WTC11 (cell line): ENCODE data around the gene ZNF526. TPM values are rescaled to one million over a fixed set of nuclear protein-coding genes. Genes with fewer than 3 reads are reported as not detected.

Experiments used
- ATAC-seq: fragments of 200-7000 bp; cut with Tn5 transposase; 2 replicates; pipeline ENCODE4 v1.10.0; 2021; ENCODE audit warnings: mild to moderate bottlenecking, moderate library complexity
- CTCF ChIA-PET: fragments of 300-600 bp; sonication (Branson Sonifier 250); formaldehyde crosslinking; loops from one replicate; lab custom pipeline; 2021; ENCODE audit warnings: antibody characterized with exemption; lab: Charles Lee
- POLR2A ChIA-PET: fragments of 350-600 bp; sonication (Branson Sonifier 250); formaldehyde crosslinking; loops from one replicate; lab custom pipeline; 2021; ENCODE audit warnings: antibody characterized with exemption; lab: Charles Lee
- DNase-seq: peaks from one replicate; pipeline ENCODE4 v3.0.0; 2021; ENCODE audit warnings: low spot score
- H3K27ac Mint-ChIP-seq: 2 replicates; pipeline ENCODE4 v1.8.0; 2021; ENCODE audit warnings: mixed read lengths
- H3K27me3 Mint-ChIP-seq: 2 replicates; pipeline ENCODE4 v1.8.0; 2021; ENCODE audit warnings: low read depth, mild to moderate bottlenecking, moderate library complexity, mixed read lengths
- H3K36me3 Mint-ChIP-seq: 2 replicates; pipeline ENCODE4 v1.8.0; 2021; ENCODE audit warnings: mixed read lengths
- H3K4me1 Mint-ChIP-seq: 2 replicates; pipeline ENCODE4 v1.8.0; 2022; ENCODE audit warnings: mixed read lengths
- H3K4me3 Mint-ChIP-seq: 2 replicates; pipeline ENCODE4 v1.8.0; 2021; ENCODE audit warnings: mild to moderate bottlenecking, moderate library complexity, mixed read lengths
- H3K9me3 Mint-ChIP-seq: 2 replicates; pipeline ENCODE4 v1.8.0; 2021; ENCODE audit warnings: mixed read lengths
- KAT7 ChIP-seq: sonication (generic); formaldehyde crosslinking; IDR thresholded peaks from 2 replicates; pipeline ENCODE4 v1.8.1; 2023; ENCODE audit warnings: missing genetic modification reagents, mild to moderate bottlenecking, borderline replicate concordance
- MAX ChIP-seq: sonication (generic); formaldehyde crosslinking; IDR thresholded peaks from 2 replicates; pipeline ENCODE4 v1.8.0; 2022; ENCODE audit warnings: mild to moderate bottlenecking, missing genetic modification reagents
- MYBL2 ChIP-seq: sonication (generic); formaldehyde crosslinking; IDR thresholded peaks from 2 replicates; pipeline ENCODE4 v1.8.1; 2023; ENCODE audit warnings: mild to moderate bottlenecking, moderate library complexity, missing genetic modification reagents
- NFE2L1 ChIP-seq: sonication (generic); formaldehyde crosslinking; IDR thresholded peaks from 2 replicates; pipeline ENCODE4 v1.8.1; 2023; ENCODE audit warnings: missing genetic modification reagents
- USF2 ChIP-seq: sonication (generic); formaldehyde crosslinking; IDR thresholded peaks from 2 replicates; pipeline ENCODE4 v1.8.1; 2023; ENCODE audit warnings: mild to moderate bottlenecking, missing genetic modification reagents, moderate library complexity
- ZNF121 ChIP-seq: sonication (generic); formaldehyde crosslinking; IDR thresholded peaks from 2 replicates; pipeline ENCODE4 v1.8.0; 2023; ENCODE audit warnings: missing genetic modification reagents
- ZNF317 ChIP-seq: sonication (generic); formaldehyde crosslinking; IDR thresholded peaks from 2 replicates; pipeline ENCODE4 v1.8.1; 2023; ENCODE audit warnings: low read depth, mild to moderate bottlenecking, moderate library complexity, missing genetic modification reagents, borderline replicate concordance
- ZNF396 ChIP-seq: fragments of 250-450 bp; sonication (Bioruptor Pico); IDR thresholded peaks from 2 replicates; pipeline ENCODE4 v1.8.0; 2021; ENCODE audit warnings: mild to moderate bottlenecking, moderate library complexity, borderline replicate concordance
- ZNF425 ChIP-seq: fragments of 250-450 bp; sonication (Bioruptor Pico); conservative IDR thresholded peaks from 2 replicates; pipeline ENCODE4 v1.9.0; 2021; ENCODE audit warnings: mild to moderate bottlenecking
- ZSCAN18 ChIP-seq: fragments of 250-450 bp; sonication (Bioruptor Pico); IDR thresholded peaks from 2 replicates; pipeline ENCODE4 v2.1.2; 2022; ENCODE audit warnings: mild to moderate bottlenecking, moderate library complexity
- total RNA-seq: library from RNA; stranded (reverse); gene quantifications from 3 replicates; pipeline ENCODE4 v1.2.3, GENCODE V29; 2021
- TF ChIP-seq, protein P1 (sequence below): fragments of 250-450 bp; sonication (Bioruptor Pico); IDR thresholded peaks from 2 replicates; pipeline ENCODE4 v1.9.0; 2021; ENCODE audit warnings: moderate library complexity, mild to moderate bottlenecking, inconsistent platforms, borderline replicate concordance
- TF ChIP-seq, protein P2 (sequence below): sonication (generic); formaldehyde crosslinking; IDR thresholded peaks from 2 replicates; pipeline ENCODE4 v1.8.1; 2022; ENCODE audit warnings: missing genetic modification reagents, borderline replicate concordance
- TF ChIP-seq, protein P3 (sequence below): sonication (generic); formaldehyde crosslinking; IDR thresholded peaks from 2 replicates; pipeline ENCODE4 v1.8.1; 2023; ENCODE audit warnings: mild to moderate bottlenecking, missing genetic modification reagents
- TF ChIP-seq, protein P4 (sequence below): sonication (generic); formaldehyde crosslinking; IDR thresholded peaks from 2 replicates; pipeline ENCODE4 v1.8.0; 2023; ENCODE audit warnings: missing genetic modification reagents
- TF ChIP-seq, protein P5 (sequence below): sonication (generic); formaldehyde crosslinking; IDR thresholded peaks from 2 replicates; pipeline ENCODE4 v1.8.1; 2023; ENCODE audit warnings: mild to moderate bottlenecking, missing genetic modification reagents
- TF ChIP-seq, protein P6 (sequence below): fragments of 250-450 bp; sonication (Bioruptor Pico); IDR thresholded peaks from 2 replicates; pipeline ENCODE4 v1.9.0; 2021; ENCODE audit warnings: mild to moderate bottlenecking

Gene ZNF526
- total RNA-seq, 1 experiment from 2014 or later, result 18.3 TPM

GRCh38 chr19:42250666-42251531, 30.8 kb downstream of the ZNF526 start:
- Mint-ChIP-seq H3K9me3 (no peaks in the 10 kb centered on the region), H3K27ac (peak overlapping the region; percentile 27; the same call in 1 of the 2 replicates), H3K4me3 (no peak overlapping the region), H3K4me1 (peaks cover 37% of the 10 kb centered on the region), H3K36me3 (no peaks in the 10 kb centered on the region), H3K27me3 (no peaks in the 10 kb centered on the region)
- no peak for ATAC-seq
- no peak for DNase-seq
- ChIA-PET POLR2A (interaction anchor here (0.6 to 1.2 kb wide), 3 partner anchors 17 to 57 kb away, joined by 3 to 5 read pairs (median 3); no protein-coding TSS in a partner anchor), CTCF (interaction anchor here (1.1 to 3.5 kb wide), 4 partner anchors 8 to 118 kb away, joined by 3 to 26 read pairs (median 4); partner anchors contain the start of gene POU2F2)
- no peak for TF ChIP-seq ZNF425 (CRISPR knock-in tag)
- TF ChIP-seq ZNF396 (CRISPR knock-in tag), result no peak
- no peak for TF ChIP-seq KAT7 (CRISPR knock-in tag)
- TF ChIP-seq, protein P1, sequence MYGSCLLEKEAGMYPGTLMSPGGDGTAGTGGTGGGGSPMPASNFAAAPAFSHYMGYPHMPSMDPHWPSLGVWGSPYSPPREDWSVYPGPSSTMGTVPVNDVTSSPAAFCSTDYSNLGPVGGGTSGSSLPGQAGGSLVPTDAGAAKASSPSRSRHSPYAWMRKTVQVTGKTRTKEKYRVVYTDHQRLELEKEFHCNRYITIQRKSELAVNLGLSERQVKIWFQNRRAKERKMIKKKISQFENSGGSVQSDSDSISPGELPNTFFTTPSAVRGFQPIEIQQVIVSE, result no peak
- TF ChIP-seq, protein P2, sequence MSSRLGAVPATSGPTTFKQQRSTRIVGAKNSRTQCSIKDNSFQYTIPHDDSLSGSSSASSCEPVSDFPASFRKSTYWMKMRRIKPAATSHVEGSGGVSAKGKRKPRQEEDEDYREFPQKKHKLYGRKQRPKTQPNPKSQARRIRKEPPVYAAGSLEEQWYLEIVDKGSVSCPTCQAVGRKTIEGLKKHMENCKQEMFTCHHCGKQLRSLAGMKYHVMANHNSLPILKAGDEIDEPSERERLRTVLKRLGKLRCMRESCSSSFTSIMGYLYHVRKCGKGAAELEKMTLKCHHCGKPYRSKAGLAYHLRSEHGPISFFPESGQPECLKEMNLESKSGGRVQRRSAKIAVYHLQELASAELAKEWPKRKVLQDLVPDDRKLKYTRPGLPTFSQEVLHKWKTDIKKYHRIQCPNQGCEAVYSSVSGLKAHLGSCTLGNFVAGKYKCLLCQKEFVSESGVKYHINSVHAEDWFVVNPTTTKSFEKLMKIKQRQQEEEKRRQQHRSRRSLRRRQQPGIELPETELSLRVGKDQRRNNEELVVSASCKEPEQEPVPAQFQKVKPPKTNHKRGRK (CRISPR knock-in tag), result no peak
- TF ChIP-seq, protein P3, sequence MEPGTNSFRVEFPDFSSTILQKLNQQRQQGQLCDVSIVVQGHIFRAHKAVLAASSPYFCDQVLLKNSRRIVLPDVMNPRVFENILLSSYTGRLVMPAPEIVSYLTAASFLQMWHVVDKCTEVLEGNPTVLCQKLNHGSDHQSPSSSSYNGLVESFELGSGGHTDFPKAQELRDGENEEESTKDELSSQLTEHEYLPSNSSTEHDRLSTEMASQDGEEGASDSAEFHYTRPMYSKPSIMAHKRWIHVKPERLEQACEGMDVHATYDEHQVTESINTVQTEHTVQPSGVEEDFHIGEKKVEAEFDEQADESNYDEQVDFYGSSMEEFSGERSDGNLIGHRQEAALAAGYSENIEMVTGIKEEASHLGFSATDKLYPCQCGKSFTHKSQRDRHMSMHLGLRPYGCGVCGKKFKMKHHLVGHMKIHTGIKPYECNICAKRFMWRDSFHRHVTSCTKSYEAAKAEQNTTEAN (CRISPR knock-in tag), result no peak
- TF ChIP-seq, protein P4, sequence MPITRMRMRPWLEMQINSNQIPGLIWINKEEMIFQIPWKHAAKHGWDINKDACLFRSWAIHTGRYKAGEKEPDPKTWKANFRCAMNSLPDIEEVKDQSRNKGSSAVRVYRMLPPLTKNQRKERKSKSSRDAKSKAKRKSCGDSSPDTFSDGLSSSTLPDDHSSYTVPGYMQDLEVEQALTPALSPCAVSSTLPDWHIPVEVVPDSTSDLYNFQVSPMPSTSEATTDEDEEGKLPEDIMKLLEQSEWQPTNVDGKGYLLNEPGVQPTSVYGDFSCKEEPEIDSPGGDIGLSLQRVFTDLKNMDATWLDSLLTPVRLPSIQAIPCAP (CRISPR knock-in tag), result no peak
- TF ChIP-seq MAX (CRISPR knock-in tag), result no peak
- no peak for TF ChIP-seq ZNF121 (CRISPR knock-in tag)
- TF ChIP-seq NFE2L1 (CRISPR knock-in tag), result no peak
- TF ChIP-seq, protein P5, sequence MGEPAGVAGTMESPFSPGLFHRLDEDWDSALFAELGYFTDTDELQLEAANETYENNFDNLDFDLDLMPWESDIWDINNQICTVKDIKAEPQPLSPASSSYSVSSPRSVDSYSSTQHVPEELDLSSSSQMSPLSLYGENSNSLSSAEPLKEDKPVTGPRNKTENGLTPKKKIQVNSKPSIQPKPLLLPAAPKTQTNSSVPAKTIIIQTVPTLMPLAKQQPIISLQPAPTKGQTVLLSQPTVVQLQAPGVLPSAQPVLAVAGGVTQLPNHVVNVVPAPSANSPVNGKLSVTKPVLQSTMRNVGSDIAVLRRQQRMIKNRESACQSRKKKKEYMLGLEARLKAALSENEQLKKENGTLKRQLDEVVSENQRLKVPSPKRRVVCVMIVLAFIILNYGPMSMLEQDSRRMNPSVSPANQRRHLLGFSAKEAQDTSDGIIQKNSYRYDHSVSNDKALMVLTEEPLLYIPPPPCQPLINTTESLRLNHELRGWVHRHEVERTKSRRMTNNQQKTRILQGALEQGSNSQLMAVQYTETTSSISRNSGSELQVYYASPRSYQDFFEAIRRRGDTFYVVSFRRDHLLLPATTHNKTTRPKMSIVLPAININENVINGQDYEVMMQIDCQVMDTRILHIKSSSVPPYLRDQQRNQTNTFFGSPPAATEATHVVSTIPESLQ (CRISPR knock-in tag), result no peak
- TF ChIP-seq, protein P6, sequence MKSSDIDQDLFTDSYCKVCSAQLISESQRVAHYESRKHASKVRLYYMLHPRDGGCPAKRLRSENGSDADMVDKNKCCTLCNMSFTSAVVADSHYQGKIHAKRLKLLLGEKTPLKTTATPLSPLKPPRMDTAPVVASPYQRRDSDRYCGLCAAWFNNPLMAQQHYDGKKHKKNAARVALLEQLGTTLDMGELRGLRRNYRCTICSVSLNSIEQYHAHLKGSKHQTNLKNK (CRISPR knock-in tag), result no peak
- TF ChIP-seq MYBL2 (CRISPR knock-in tag), result no peak
- TF ChIP-seq USF2 (CRISPR knock-in tag), result no peak
- no peak for TF ChIP-seq ZSCAN18
- no peak for TF ChIP-seq ZNF317 (CRISPR knock-in tag)
- TF ChIP-seq, all 79 proteins: peak for 0
